IPS-11a (cell line): ENCODE data around the gene GORAB.

Experiments
- H3K4me3 ChIP-seq: one replicate; pipeline ENCODE4 v1.5.1; 2013; ENCODE audit warnings: low read depth, low read length, control low read depth

GORAB gene

DNA sequence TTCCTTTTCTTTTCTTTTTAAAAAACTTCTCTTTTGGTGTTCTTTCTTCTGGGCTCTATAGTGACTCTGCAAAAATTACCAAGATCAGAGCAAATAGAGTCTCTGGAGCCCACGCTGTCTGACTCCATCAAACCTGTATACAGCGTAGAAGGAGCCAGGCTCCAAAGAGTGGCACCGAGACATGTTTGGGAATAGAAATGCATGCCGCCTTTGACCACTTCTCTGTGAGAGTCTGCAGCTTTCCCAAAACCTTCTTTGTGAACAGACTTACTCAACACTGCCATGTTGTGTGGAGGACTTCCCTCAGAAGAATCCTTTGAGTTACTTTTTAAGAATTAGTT, 55.3 kb downstream of the GORAB start:
- H3K4me3 ChIP-seq, result no peak overlapping the region

DNA sequence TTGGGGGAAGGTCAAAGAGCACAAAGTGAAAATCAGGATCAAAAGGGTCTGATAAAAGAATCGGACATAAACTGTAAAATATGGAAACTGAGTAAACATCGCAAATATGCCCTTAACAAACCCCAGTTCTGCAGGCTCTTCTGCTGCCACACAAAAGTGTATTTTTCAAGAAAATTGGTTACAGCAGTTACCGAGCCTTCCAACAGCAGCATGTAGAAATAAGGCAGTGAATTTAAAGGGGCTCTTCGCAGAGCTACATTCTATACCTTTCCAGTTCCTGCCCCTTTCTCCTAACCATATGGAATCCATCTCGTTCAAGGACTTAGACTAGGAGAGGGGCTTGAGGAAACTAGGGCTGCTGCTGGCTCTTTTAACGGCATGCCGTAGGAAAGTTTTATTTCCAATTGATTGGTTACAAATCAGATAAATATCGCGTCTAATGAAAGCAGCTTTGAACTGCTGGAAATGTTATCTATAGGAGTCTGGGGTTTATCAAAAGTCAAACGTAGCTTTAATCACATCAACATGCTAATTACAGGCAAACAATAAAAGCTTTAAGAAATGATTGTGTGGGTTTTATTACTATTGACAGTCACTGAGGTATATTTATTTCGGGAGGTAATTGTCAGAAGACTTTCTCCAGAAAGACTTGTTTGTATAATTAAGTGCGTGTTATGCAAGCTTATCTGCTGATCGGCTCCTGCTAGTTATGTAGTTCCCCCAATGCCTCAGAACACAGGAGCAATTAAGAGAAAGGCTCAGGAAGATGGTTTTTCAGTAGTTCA, 59.1 kb downstream of the GORAB start:
- no peak overlapping the region for H3K4me3 ChIP-seq

DNA sequence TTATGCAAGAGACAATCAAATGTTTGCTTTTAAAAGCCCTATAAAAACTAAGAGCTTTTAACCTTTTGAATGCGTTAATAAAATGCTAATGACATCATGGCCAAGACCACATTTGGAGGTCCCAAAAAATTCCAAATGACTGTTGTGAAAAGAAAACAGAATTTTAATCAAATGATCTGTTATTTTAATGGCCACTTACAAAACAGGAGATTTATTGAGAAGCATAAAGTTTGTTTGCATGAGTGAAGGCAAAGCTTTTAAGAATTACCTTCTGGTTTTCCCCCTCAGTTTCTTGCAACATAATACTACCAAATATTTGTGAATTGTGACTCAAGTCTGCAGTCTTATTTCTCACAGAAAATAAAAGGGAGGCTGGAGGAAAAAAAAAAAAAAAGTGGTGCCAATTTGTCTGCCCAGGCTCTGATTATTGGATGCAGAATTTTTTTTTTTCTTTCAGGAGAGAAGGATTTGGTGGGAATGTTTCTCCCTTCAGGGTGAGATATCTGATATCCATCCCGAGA, 60.7 kb downstream of the GORAB start:
- no peak overlapping the region for H3K4me3 ChIP-seq

DNA sequence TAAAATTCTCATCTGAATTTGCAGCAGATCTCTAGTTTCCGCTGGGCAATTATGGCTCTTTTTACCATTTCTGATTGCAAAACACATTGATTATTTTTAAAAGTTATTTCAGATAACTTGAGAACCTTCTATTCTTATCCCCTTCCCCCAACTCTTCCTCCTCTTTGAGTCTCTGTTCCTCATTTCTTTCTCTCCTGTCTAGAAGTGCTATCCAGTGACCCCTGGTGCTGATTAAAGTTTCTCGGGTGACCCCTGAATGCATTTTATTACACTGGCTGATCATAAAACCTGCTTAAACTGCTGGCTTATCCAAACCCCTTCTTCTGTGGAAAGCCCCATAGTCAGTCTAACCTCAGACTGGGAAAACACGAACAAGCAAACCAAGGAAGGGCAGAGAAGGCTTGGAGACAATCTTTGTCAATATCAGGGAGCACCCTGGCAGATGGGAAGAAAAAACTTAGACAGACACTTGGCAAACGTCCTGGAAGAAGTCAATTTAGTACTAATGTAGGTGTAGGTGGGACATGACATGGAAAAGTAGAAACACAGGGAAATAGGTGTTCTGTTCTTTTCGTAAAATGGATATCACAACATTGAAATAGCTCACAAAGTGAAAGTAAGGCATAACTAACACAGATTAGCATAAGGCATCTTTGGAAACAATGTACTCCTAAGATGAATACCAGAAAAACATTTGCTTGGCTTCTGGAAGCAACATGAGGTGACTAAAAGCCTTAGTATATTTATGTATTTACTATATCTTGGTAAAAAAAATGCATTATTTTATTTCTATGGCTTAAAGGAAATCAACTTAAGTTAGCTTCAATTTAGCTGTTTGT, 61.4 kb downstream of the GORAB start:
- H3K4me3 ChIP-seq, result no peak overlapping the region

DNA sequence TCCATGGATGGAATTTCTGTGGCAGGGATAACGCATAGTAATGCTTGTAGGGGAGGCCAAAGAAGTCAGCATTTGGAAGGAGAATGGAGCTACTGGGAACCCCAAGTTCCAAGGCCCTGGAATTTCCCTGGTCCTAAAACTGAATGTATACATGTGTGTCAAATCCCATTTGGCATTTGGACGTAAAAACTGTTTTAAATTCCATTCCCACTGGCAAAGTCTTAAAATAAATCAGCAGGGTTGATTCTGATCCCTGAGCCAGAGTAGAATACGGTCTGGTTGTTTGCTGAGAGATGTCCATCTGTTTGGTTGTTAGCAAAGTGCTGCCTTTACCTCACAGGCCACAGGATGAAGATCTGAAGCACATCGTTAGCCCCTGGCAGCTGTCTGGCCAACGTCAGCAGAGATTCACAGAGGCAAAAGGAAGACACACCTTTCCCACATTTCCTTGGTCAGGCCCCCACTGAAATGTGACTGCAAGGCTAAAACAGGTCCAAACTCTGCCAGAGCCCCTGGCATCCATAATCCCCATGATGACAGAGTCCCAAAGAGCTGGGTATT, 62.2 kb downstream of the GORAB start:
- no peak overlapping the region for H3K4me3 ChIP-seq

DNA sequence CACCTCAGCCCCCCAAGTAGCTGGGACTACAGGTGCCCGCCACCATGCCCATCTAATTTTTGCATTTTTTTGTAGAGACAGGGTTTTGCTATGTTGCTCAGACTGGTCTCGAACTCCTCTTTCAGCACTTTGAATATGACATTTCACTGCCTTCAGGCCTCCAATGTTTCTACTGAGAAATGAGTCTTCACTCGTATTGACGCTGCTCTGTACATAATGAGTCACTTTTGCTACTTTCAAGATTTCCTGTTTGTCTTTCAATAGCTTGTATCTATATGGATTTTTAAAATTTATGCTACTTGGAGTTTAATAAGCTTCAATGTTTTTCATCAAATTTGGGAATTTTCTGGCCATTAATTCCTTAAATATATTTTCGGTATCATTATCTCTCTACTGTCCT, 64.7 kb downstream of the GORAB start:
- no peak overlapping the region for H3K4me3 ChIP-seq

DNA sequence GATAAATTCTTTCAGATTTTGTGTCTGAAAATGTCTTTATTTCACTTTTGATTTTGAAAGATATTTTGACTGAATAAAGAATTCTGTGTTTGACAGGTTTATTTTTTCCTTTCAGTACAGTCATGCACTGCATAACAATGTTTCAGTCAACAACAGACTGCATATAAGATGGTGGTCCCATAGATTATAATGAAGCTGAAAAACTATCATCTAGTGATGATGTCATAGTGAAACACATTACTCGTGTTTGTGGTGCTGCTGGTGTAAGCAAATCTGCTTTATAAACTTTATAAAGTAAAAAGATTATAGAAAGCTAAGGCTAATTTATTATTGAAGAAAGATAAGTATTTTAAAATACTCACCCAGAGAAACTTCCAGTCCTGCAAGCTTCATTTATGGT, 66.7 kb downstream of the GORAB start:
- no peak overlapping the region for H3K4me3 ChIP-seq

DNA sequence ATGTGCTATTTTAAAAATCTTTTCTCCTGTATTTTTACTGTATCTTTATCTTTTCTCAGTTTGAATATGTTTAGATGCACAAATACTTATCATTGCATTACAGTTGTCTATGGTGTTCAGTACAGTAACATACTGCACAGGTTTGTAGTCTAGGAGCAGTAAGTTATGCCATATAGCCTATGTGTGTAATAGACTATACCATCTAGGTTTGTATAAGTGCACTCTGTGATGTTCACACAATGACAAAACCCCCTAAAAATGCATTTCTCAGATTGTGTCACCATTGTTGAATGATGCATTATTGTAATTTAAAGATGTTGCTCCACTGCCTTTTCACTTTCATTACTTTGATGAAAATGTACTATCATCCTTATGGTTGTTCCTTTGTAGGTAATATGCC, 67.1 kb downstream of the GORAB start:
- H3K4me3 ChIP-seq, result no peak overlapping the region

DNA sequence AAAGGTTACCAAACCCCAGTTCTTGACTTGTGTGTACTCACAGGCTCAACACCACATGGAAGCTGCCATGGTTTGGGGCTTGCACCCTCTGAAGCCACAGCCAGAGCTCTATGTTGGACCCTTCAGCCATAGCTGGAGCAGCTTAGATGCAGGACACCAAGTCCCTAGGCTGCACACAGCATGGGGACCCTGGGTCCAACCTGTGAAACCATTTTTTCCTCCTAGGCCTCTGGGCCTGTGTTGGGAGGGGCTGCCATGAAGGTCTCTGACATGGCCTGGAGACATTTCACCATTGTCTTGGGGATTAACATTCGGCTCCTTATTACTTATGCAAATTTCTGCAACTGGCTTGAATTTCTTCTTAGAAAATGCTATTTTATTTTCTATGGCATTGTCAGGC, 69.9 kb downstream of the GORAB start:
- H3K4me3 ChIP-seq, result no peak overlapping the region
